NCI-H345 (cell line): ENCODE data around the gene PIK3CD.
A peak's percentile ranks its signal among the peaks of the same experiment; 100 is the strongest.

ENCODE experiments used
- DNase-seq: peaks from one replicate; lab custom pipeline; 2025; lab: John Stamatoyannopoulos, UW

PIK3CD gene

GRCh38 chr1:9719978-9720722 is 68.6 kb downstream of the PIK3CD start:
- DNase-seq = no peak

DNA sequence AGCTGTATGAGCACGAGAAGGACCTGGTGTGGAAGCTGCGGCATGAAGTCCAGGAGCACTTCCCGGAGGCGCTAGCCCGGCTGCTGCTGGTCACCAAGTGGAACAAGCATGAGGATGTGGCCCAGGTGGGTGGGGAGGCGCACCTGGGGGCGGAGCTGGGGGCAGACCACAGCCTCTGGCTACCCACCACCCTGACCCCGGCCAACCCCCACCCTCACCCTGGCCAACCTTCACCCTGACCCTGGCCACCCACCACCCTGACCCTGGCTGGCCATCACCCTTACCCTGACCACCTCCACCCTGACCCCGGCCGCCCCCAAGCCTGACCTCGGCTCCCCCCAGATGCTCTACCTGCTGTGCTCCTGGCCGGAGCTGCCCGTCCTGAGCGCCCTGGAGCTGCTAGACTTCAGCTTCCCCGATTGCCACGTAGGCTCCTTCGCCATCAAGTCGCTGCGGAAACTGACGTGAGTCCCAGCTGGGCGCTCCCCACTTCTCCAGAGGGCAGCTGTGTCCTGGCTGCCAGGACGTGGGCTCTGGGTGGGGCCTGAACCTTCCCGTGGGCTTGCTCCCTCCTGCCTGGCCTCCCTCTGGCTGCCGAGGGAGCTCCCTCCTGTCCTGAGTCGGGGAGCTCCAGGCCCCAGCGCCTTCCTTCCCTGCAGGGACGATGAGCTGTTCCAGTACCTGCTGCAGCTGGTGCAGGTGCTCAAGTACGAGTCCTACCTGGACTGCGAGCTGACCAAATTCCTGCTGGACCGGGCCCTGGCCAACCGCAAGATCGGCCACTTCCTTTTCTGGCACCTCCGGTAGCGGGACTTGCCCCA is 69.5 kb downstream of the PIK3CD start:
- DNase-seq = no peak

GRCh38 chr1:9721606-9722377 is 70.3 kb downstream of the PIK3CD start:
- no peak for DNase-seq

DNA sequence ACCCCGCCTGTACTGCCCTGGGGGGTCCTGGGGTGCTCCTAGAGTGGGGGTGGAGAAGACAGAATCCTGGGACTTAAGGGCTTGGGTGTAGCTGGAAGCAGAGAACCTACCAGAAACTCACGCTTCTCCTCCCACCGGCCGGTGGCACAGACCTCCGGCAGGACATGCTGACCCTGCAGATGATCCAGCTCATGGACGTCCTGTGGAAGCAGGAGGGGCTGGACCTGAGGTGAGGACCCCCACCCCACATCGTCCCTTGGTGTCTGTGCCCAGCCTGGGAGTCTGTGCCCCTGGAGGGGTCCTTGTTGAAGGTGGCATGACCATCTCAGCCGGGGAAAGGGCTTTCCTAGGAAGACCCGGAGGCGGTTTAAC is 70.8 kb downstream of the PIK3CD start:
- DNase-seq = no peak

DNA sequence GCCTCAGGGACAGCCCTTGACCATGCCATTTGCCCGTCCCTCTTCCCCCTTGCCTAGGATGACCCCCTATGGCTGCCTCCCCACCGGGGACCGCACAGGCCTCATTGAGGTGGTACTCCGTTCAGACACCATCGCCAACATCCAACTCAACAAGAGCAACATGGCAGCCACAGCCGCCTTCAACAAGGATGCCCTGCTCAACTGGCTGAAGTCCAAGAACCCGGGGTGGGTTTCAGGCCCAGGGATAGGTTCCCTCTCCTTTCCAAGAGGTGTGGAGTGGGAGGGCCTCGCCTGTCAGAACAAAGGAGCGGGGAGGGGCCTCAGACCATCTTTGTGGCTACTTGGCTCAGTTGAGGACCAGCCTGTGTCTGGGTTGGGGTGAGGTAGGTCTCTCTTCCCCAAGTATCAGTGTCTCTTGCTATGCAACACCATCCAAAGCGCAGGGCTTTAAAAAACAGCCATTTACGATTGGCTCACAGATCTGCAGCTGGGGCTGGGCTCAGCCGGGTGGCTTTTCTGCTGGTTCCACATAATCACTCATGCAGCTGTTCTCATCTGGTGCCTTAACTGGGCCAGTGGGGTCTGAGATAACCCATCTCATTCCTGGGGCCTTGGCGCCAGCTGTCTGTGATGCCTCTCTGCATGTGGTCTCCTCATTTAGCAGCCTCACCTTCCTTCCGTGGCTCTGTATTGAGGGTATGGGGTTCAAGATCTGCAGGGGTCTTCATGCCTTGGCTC is 71.7 kb downstream of the PIK3CD start:
- DNase-seq = no peak

GRCh38 chr1:9723926-9724325 is 72.4 kb downstream of the PIK3CD start:
- no peak for DNase-seq

- peak; percentile 55 for DNase-seq
Measured at GRCh38 chr1:9724706-9725476, 73.4 kb downstream of the PIK3CD start.

GRCh38 chr1:9726406-9726805 is 74.9 kb downstream of the PIK3CD start:
- DNase-seq = no peak

GRCh38 chr1:9726905-9727595 is 75.5 kb downstream of the PIK3CD start:
- DNase-seq = no peak

- no peak for DNase-seq
Measured at GRCh38 chr1:9728451-9729295, 77.1 kb downstream of the PIK3CD start.

GRCh38 chr1:9729523-9729922 is 78.0 kb downstream of the PIK3CD start:
- no peak for DNase-seq

DNA sequence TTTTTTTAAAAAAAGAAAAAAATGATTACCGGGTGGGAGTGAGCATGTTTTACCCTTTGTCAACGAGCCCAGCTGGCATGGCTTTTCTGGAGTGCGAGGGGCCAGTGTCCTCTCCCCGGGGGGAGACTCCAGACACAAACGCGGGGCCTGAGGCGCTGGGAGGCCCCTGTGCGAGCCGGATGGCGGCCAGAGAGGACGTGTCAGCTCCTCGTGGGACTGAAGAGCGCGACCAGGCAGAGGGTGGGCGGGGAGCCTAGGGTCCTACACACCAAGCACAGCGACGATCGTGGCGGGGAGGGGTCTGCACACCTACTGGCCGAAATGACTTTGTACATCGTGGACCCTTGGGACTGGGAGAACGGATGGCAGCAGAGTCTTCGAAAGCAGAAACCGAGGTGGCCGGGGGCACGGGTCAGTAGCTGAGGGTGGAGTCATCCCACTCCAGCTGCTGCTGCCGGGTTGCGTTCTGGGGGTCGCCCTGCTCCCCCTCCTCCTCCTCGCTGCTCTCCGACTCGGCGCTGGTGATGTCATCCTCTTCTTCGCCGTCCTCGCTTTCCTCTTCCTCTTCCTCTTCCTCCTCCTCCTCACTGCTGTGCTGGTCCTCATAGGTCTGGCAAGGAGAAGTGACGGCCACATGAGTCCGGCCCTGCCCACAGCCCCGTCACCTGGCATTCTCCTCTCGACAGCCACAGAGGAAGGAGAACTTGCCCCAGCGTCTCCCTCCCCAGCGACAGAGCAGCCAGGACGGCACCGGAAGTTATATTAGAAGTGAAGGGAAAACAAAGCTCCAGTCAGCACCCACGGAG is 78.8 kb downstream of the PIK3CD start:
- no peak for DNase-seq

DNA sequence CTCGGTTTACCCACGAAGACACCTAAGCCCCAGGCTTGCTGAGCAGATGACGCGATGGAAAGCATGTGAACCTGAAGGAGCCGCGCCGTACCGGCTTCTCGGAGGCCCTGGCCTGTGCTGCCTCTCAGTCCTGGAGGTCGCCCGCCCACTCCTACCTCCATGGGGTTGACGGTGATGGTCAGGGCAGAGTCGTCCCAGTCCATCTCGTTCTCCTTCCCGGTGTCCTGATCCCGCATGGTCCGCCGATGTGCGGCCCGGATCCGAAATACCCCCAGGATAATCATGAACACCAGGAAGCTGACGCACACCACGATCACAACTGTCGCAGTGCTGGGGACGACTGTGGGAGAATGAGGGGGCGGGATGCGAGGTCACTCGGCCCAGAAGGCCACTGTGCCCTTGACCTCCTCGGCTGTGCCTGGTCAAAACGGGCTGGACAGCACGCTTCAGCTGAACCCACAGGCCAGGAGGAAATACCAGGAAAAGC is 79.6 kb downstream of the PIK3CD start:
- DNase-seq = no peak

- DNase-seq = no peak
Measured at GRCh38 chr1:9731561-9731960, 80.0 kb downstream of the PIK3CD start.

GRCh38 chr1:9732123-9732971 is 80.8 kb downstream of the PIK3CD start:
- no peak for DNase-seq

GRCh38 chr1:9733160-9733789 is 81.7 kb downstream of the PIK3CD start:
- no peak for DNase-seq

- DNase-seq = no peak
Measured at GRCh38 chr1:9735800-9736199, 84.3 kb downstream of the PIK3CD start.
